Suprapubic skin (tissue), 4 donors: Measurements from ENCODE around the gene ZDHHC24. TPM values are rescaled to one million over a fixed set of nuclear protein-coding genes. Genes with fewer than 3 reads are reported as not detected.

Experiments
- DNase-seq, 2 donors: peaks; one replicate each; pipeline ENCODE4 v3.0.0-alpha.2; 2019; ENCODE audit warnings: low spot score in 2 of 2
- H3K27ac ChIP-seq: fragments of 200-600 bp; sonication (generic); one replicate; pipeline ENCODE4 v1.5.1; 2019
- H3K27me3 ChIP-seq: fragments of 200-600 bp; sonication (generic); one replicate; pipeline ENCODE4 v1.5.1; 2019
- H3K36me3 ChIP-seq: fragments of 200-600 bp; sonication (generic); one replicate; pipeline ENCODE4 v1.5.1; 2019
- H3K4me1 ChIP-seq: fragments of 200-600 bp; sonication (generic); one replicate; pipeline ENCODE4 v1.5.1; 2019
- H3K4me3 ChIP-seq: fragments of 200-600 bp; sonication (generic); one replicate; pipeline ENCODE4 v1.5.1; 2019; ENCODE audit warnings: mild to moderate bottlenecking
- H3K9me3 ChIP-seq: fragments of 200-600 bp; sonication (generic); one replicate; pipeline ENCODE4 v1.5.1; 2019
- EP300 ChIP-seq: sonication (generic); formaldehyde crosslinking; IDR thresholded peaks from one replicate; pipeline ENCODE4 v1.6.1; 2017; ENCODE audit warnings: antibody characterized with exemption
- POLR2A ChIP-seq, 2 donors: fragments of 450-650 bp; IDR thresholded peaks; one replicate each; pipeline ENCODE4 v1.6.1; 2017; ENCODE audit warnings: antibody characterized with exemption in 2 of 2, mild to moderate bottlenecking in 2 of 2, moderate library complexity in 2 of 2
- POLR2AphosphoS5 ChIP-seq, 3 donors: sonication (generic); formaldehyde crosslinking; IDR thresholded peaks; one replicate each; pipeline ENCODE4 v1.6.1; 2017; ENCODE audit warnings: antibody characterized with exemption in 3 of 3
- WGBS: methylation state at CpG from one replicate; pipeline ENCODE4 v1.1.5; 2018; 5-methylcytosine and 5-hydroxymethylcytosine counted together
- total RNA-seq, 4 donors: library from RNA; depleted of rRNA; stranded (reverse); fragments of >200 nt; gene quantifications; one replicate each; pipeline ENCODE4 v1.1.0, GENCODE V29; 2016
- TF ChIP-seq, protein P1 (sequence below), 2 donors: fragments of 200-600 bp in 1 of 2; fragments of 450-650 bp in 1 of 2; sonication (generic) in 1 of 2; IDR thresholded peaks; one replicate each; pipeline ENCODE4 v1.5.1; 2016 to 2019; ENCODE audit warnings: antibody characterized with exemption in 2 of 2, mild to moderate bottlenecking in 1 of 2, moderate library complexity in 1 of 2

Gene ZDHHC24
- total RNA-seq, 4 donors from 2014 or later: 13.9 to 37.2 (median 15.3) TPM

DNA sequence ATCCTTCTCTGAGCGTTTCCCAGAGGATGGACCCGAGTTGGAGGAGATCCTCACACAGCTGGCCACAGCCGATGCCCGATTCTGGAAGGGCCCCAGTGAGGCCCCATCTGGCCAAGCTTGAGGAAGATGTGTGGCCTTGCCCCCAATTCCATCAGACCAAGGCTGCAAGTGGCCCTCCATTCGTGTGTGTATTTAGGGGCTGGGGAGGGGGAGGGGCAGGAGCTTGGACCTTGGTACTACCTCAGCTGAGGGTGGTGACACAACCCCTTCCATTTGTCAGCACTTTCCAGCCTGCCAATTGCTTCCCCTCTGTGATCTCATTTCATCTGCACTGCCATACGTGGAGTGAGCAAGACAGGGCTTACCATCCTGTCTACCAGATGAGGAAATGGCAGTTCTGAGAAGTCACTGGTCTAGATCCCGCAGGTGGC lies 36.7 kb downstream of the ZDHHC24 start:
- DNase-seq: no peak
- no peak for TF ChIP-seq POLR2A (IDR thresholded peaks at IDR 0.05)
- TF ChIP-seq POLR2AphosphoS5 (IDR thresholded peaks at IDR 0.05): no peak
- no peak for TF ChIP-seq EP300
- TF ChIP-seq, protein P1, sequence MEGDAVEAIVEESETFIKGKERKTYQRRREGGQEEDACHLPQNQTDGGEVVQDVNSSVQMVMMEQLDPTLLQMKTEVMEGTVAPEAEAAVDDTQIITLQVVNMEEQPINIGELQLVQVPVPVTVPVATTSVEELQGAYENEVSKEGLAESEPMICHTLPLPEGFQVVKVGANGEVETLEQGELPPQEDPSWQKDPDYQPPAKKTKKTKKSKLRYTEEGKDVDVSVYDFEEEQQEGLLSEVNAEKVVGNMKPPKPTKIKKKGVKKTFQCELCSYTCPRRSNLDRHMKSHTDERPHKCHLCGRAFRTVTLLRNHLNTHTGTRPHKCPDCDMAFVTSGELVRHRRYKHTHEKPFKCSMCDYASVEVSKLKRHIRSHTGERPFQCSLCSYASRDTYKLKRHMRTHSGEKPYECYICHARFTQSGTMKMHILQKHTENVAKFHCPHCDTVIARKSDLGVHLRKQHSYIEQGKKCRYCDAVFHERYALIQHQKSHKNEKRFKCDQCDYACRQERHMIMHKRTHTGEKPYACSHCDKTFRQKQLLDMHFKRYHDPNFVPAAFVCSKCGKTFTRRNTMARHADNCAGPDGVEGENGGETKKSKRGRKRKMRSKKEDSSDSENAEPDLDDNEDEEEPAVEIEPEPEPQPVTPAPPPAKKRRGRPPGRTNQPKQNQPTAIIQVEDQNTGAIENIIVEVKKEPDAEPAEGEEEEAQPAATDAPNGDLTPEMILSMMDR (IDR thresholded peaks at IDR 0.05): no peak
- no peak overlapping the region for H3K4me3 ChIP-seq
- peaks cover 20% of the 10 kb centered on the region for H3K36me3 ChIP-seq
- no peak overlapping the region for H3K27ac ChIP-seq
- 84% methylated on average over 7 of the region's 7 CpGs for WGBS
- no peaks in the 10 kb centered on the region for H3K27me3 ChIP-seq
- H3K4me1 ChIP-seq: peaks cover 15% of the 10 kb centered on the region
- H3K9me3 ChIP-seq: no peaks in the 10 kb centered on the region

GRCh38 chr11:66505276-66505816 lies 40.5 kb downstream of the ZDHHC24 start:
- DNase-seq: no peak
- 100% methylated on average over 1 of the region's 1 CpG for WGBS
- Histone ChIP-seq H3K4me1 (peaks cover 3% of the 10 kb centered on the region), H3K4me3 (no peak overlapping the region), H3K36me3 (peaks cover 28% of the 10 kb centered on the region), H3K27ac (no peak overlapping the region), H3K27me3 (no peaks in the 10 kb centered on the region), H3K9me3 (no peaks in the 10 kb centered on the region)
- TF ChIP-seq, protein P1 (IDR thresholded peaks at IDR 0.05): no peak
- TF ChIP-seq POLR2A (IDR thresholded peaks at IDR 0.05) (no peak), EP300 (no peak), POLR2AphosphoS5 (IDR thresholded peaks at IDR 0.05) (no peak)

GRCh38 chr11:66498506-66498905 lies 47.3 kb downstream of the ZDHHC24 start:
- no peaks in the 10 kb centered on the region for H3K27me3 ChIP-seq
- peaks cover 49% of the 10 kb centered on the region for H3K36me3 ChIP-seq
- H3K9me3 ChIP-seq: no peaks in the 10 kb centered on the region
- no peak overlapping the region for H3K4me3 ChIP-seq
- 93% methylated on average over 5 of the region's 5 CpGs for WGBS
- no peaks in the 10 kb centered on the region for H3K4me1 ChIP-seq
- no peak for DNase-seq
- H3K27ac ChIP-seq: no peak overlapping the region
- TF ChIP-seq POLR2AphosphoS5 (IDR thresholded peaks at IDR 0.05): no peak

DNA sequence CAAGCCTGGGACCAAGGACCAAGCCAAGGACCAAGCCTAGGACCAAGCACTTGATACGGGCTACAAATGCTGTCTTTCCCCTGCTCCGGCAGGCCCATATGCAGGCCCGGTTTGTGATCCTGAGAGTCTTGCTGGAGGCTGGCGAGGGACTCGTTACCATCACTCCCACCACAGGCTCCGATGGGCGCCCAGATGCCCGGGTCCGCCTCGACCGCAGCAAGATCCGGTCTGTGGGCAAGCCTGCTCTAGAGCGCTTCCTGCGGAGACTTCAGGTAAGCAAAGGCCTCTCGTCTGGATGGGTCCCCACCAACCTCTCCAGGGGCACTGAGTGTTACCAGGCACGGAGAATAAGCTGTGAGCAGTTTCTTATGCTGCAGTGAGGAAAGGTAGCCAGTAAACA lies 48.6 kb downstream of the ZDHHC24 start:
- H3K4me3 ChIP-seq: no peak overlapping the region
- H3K27ac ChIP-seq: no peak overlapping the region
- TF ChIP-seq, protein P1 (IDR thresholded peaks at IDR 0.05): no peak
- TF ChIP-seq EP300 (no peak), POLR2AphosphoS5 (IDR thresholded peaks at IDR 0.05) (no peak), POLR2A (IDR thresholded peaks at IDR 0.05) (no peak)
- peaks cover 60% of the 10 kb centered on the region for H3K36me3 ChIP-seq
- no peak for DNase-seq
- WGBS: 98% methylated on average over 12 of the region's 16 CpGs
- H3K27me3 ChIP-seq: no peaks in the 10 kb centered on the region
- no peaks in the 10 kb centered on the region for H3K9me3 ChIP-seq
- no peaks in the 10 kb centered on the region for H3K4me1 ChIP-seq

- Histone ChIP-seq H3K27me3 (no peaks in the 10 kb centered on the region), H3K4me3 (no peak overlapping the region), H3K27ac (no peak overlapping the region), H3K4me1 (no peaks in the 10 kb centered on the region), H3K9me3 (no peaks in the 10 kb centered on the region), H3K36me3 (peaks cover 74% of the 10 kb centered on the region)
- TF ChIP-seq POLR2AphosphoS5 (IDR thresholded peaks at IDR 0.05) (no peak), POLR2A (IDR thresholded peaks at IDR 0.05) (no peak)
- TF ChIP-seq, protein P1 (IDR thresholded peaks at IDR 0.05): no peak
- no peak for DNase-seq
- WGBS: 92% methylated on average over 15 of the region's 17 CpGs
Measured at GRCh38 chr11:66495401-66495854, 50.4 kb downstream of the ZDHHC24 start.

DNA sequence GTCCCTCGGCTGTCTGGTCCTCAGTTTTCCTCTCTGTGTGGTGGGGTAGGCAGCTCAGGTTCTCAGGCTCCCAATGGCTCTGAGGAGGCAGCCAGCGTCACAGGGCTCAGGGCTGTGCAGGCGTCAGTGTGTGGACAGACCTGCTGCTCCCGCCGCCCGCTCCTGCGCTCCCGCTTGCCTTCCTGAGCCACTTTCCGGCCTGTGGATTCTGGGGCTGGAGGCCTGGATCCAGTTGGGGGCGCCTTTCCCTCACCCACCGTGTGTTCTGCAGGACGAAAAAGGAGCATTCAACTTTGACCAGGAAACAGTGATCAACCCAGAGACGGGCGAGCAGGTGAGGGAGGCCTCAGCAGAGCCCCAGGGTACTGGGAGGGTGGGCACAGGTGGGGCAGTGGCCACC lies 50.9 kb downstream of the ZDHHC24 start:
- H3K27ac ChIP-seq: no peak overlapping the region
- WGBS: 82% methylated on average over 12 of the region's 14 CpGs
- no peaks in the 10 kb centered on the region for H3K9me3 ChIP-seq
- DNase-seq: no peak
- H3K4me3 ChIP-seq: no peak overlapping the region
- H3K4me1 ChIP-seq: no peaks in the 10 kb centered on the region
- no peaks in the 10 kb centered on the region for H3K27me3 ChIP-seq
- H3K36me3 ChIP-seq: peaks cover 74% of the 10 kb centered on the region
- TF ChIP-seq POLR2AphosphoS5 (IDR thresholded peaks at IDR 0.05): no peak
- TF ChIP-seq, protein P1 (IDR thresholded peaks at IDR 0.05): no peak
- TF ChIP-seq POLR2A (IDR thresholded peaks at IDR 0.05): no peak
- TF ChIP-seq EP300: no peak
